ENCODE data around the gene TAF7. TPM values are rescaled to one million over a fixed set of nuclear protein-coding genes. Genes with fewer than 3 reads are reported as not detected.

The TAF7 gene
- total RNA-seq, 1 experiment from 2014 or later: 40.9 TPM

DNA sequence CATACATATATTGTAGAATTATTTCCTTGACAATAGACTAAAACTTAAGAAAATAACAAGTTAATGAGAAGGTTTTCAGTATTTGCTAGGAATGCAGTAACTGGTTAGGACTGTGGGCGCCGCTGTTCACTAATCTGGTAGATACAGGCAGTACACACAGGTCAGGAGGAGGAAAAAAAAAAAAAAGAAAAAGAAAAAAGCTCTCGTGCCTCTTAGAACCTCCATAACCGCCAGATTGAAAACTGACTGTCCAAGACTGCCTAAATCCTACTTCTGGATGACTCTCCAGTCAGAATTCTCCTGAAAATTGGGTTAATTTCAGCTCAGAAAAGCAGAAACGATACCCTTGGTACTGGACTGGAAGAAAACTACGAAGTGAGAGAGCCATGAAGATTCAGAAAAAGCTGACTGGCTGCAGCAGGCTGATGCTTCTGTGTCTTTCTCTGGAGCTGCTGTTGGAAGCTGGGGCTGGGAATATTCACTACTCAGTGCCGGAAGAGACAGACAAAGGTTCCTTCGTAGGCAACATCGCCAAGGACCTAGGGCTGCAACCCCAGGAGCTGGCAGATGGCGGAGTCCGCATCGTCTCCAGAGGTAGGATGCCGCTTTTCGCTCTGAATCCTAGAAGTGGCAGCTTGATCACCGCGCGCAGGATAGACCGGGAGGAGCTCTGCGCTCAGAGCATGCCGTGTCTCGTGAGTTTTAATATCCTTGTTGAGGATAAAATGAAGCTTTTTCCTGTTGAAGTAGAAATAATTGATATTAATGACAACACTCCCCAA, 9.9 kb upstream of the TAF7 start, which contains the start of gene PCDHGA1:
TSS of gene PCDHGA1 (plus strand) at position 216 of the 782 bp plus-strand sequence.
- POLR2A ChIA-PET: no interaction called here
- no peak within 1 kb of the TSS for H3K4me3 ChIP-seq (replicated peaks in 1 of 2; ENCODE audit: low read depth in 1 of 2, low read length in 2 of 2)
- TF ChIP-seq, protein P1, sequence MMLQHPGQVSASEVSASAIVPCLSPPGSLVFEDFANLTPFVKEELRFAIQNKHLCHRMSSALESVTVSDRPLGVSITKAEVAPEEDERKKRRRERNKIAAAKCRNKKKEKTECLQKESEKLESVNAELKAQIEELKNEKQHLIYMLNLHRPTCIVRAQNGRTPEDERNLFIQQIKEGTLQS (IDR thresholded peaks at IDR 0.05): no peak
- no peak for TF ChIP-seq CBX3 (IDR thresholded peaks at IDR 0.05; ENCODE audit: low read depth)
- peak; percentile 16; the same call in 1 of the 2 replicates for TF ChIP-seq RAD21 (IDR thresholded peaks at IDR 0.05; ENCODE audit: low read depth)
- TF ChIP-seq POLR2A (IDR thresholded peaks at IDR 0.05; ENCODE audit: borderline replicate concordance, extremely low read depth, insufficient read depth, insufficient read length): no peak
- no peak for TF ChIP-seq CEBPB (IDR thresholded peaks at IDR 0.05; ENCODE audit: low read depth)
- TF ChIP-seq, protein P2, sequence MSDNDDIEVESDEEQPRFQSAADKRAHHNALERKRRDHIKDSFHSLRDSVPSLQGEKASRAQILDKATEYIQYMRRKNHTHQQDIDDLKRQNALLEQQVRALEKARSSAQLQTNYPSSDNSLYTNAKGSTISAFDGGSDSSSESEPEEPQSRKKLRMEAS (IDR thresholded peaks at IDR 0.05): no peak
- no peak for TF ChIP-seq SP1 (IDR thresholded peaks at IDR 0.05; ENCODE audit: low read depth)
- TF ChIP-seq, protein P3, sequence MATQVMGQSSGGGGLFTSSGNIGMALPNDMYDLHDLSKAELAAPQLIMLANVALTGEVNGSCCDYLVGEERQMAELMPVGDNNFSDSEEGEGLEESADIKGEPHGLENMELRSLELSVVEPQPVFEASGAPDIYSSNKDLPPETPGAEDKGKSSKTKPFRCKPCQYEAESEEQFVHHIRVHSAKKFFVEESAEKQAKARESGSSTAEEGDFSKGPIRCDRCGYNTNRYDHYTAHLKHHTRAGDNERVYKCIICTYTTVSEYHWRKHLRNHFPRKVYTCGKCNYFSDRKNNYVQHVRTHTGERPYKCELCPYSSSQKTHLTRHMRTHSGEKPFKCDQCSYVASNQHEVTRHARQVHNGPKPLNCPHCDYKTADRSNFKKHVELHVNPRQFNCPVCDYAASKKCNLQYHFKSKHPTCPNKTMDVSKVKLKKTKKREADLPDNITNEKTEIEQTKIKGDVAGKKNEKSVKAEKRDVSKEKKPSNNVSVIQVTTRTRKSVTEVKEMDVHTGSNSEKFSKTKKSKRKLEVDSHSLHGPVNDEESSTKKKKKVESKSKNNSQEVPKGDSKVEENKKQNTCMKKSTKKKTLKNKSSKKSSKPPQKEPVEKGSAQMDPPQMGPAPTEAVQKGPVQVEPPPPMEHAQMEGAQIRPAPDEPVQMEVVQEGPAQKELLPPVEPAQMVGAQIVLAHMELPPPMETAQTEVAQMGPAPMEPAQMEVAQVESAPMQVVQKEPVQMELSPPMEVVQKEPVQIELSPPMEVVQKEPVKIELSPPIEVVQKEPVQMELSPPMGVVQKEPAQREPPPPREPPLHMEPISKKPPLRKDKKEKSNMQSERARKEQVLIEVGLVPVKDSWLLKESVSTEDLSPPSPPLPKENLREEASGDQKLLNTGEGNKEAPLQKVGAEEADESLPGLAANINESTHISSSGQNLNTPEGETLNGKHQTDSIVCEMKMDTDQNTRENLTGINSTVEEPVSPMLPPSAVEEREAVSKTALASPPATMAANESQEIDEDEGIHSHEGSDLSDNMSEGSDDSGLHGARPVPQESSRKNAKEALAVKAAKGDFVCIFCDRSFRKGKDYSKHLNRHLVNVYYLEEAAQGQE (IDR thresholded peaks at IDR 0.05; ENCODE audit: low read depth): no peak
- TF ChIP-seq TCF7L2 (IDR thresholded peaks at IDR 0.05; ENCODE audit: borderline replicate concordance, extremely low read depth, insufficient read depth, insufficient read length): no peak
- TF ChIP-seq, protein P4, sequence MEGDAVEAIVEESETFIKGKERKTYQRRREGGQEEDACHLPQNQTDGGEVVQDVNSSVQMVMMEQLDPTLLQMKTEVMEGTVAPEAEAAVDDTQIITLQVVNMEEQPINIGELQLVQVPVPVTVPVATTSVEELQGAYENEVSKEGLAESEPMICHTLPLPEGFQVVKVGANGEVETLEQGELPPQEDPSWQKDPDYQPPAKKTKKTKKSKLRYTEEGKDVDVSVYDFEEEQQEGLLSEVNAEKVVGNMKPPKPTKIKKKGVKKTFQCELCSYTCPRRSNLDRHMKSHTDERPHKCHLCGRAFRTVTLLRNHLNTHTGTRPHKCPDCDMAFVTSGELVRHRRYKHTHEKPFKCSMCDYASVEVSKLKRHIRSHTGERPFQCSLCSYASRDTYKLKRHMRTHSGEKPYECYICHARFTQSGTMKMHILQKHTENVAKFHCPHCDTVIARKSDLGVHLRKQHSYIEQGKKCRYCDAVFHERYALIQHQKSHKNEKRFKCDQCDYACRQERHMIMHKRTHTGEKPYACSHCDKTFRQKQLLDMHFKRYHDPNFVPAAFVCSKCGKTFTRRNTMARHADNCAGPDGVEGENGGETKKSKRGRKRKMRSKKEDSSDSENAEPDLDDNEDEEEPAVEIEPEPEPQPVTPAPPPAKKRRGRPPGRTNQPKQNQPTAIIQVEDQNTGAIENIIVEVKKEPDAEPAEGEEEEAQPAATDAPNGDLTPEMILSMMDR (IDR thresholded peaks at IDR 0.05 in 2 of 3, conservative IDR thresholded peaks at IDR 0.05 in 1 of 3; ENCODE audit: borderline replicate concordance in 1 of 3, insufficient read depth in 1 of 3, low read depth in 2 of 3, low read length in 2 of 3): peak in 2 of 3 experiments; percentile 17 to 39; a peak in 3 of 6 replicates
- TF ChIP-seq JUND (IDR thresholded peaks at IDR 0.05): no peak
- TF ChIP-seq, protein P5, sequence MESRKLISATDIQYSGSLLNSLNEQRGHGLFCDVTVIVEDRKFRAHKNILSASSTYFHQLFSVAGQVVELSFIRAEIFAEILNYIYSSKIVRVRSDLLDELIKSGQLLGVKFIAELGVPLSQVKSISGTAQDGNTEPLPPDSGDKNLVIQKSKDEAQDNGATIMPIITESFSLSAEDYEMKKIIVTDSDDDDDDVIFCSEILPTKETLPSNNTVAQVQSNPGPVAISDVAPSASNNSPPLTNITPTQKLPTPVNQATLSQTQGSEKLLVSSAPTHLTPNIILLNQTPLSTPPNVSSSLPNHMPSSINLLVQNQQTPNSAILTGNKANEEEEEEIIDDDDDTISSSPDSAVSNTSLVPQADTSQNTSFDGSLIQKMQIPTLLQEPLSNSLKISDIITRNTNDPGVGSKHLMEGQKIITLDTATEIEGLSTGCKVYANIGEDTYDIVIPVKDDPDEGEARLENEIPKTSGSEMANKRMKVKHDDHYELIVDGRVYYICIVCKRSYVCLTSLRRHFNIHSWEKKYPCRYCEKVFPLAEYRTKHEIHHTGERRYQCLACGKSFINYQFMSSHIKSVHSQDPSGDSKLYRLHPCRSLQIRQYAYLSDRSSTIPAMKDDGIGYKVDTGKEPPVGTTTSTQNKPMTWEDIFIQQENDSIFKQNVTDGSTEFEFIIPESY (IDR thresholded peaks at IDR 0.05; ENCODE audit: extremely low read depth, insufficient replicate concordance, low read length): no peak
- TF ChIP-seq SRF (IDR thresholded peaks at IDR 0.05; ENCODE audit: low read depth): no peak
- no peak for TF ChIP-seq YY1 (IDR thresholded peaks at IDR 0.05; ENCODE audit: extremely low read depth, insufficient replicate concordance, low read depth, low read length)
- no peak for TF ChIP-seq ZNF274 (IDR thresholded peaks at IDR 0.05; ENCODE audit: low read depth, low read length)

More for the DNA sequence above, 9.9 kb upstream of the TAF7 start, which contains the start of gene PCDHGA1:
- Histone ChIP-seq H3K27me3 (ENCODE audit: insufficient read depth, low read length) (no peaks in the 10 kb centered on the region), H3K9me2 (ENCODE audit: insufficient read depth) (no peaks in the 10 kb centered on the region), H3K36me3 (ENCODE audit: control insufficient read depth in 1 of 2, insufficient read depth in 2 of 2, low read length in 2 of 2) (no peaks in the 10 kb centered on the region), H3K9ac (ENCODE audit: low read length) (no peak within 1 kb of the TSS), H3K79me2 (ENCODE audit: insufficient read depth, low read length) (no peaks in the 10 kb centered on the region), H3K27ac (ENCODE audit: low read depth, low read length) (no peak within 1 kb of the TSS), H3K4me2 (ENCODE audit: low read length) (no peak within 1 kb of the TSS), H4K20me1 (ENCODE audit: insufficient read depth) (no peaks in the 10 kb centered on the region), H3K9me3 (ENCODE audit: control insufficient read depth in 1 of 2, insufficient read depth in 1 of 2, low read depth in 1 of 2, low read length in 2 of 2) (no peaks in the 10 kb centered on the region), H2AFZ (ENCODE audit: low read depth, low read length, poor library complexity, severe bottlenecking) (no peak within 1 kb of the TSS), H3K4me1 (ENCODE audit: control insufficient read depth in 1 of 2, insufficient read depth in 2 of 2, low read length in 2 of 2) (no peaks in the 10 kb centered on the region)
- BruUV-seq (replicated peaks): no TSS peak
- ChIA-PET CTCF (interaction anchor here (0.7 to 1.5 kb wide), 2 partner anchors 227 to 233 kb away, joined by 3 read pairs; no protein-coding TSS in a partner anchor), RAD21 (ENCODE audit: low non-redundant PET in 1 of 2, low total read pairs in 2 of 2, uncharacterized antibody in 2 of 2, unreplicated experiment in 2 of 2) (no interaction called here)
- no peak for DNase-seq (ENCODE audit: low read depth, low spot score)
- ATAC-seq: 0 out of 2 replicates have a peak, but pooled peaks have one; percentile 49
- intact Hi-C loops (cut with micrococcal nuclease): no loop called here
